ENCODE data around the gene SLC25A34. TPM values are rescaled to one million over a fixed set of nuclear protein-coding genes. Genes with fewer than 3 reads are reported as not detected.
A peak's percentile ranks its signal among the peaks of the same experiment; 100 is the strongest.

SLC25A34 gene
- total RNA-seq, 1 donor from 2014 or later, result 3.5 TPM

DNA sequence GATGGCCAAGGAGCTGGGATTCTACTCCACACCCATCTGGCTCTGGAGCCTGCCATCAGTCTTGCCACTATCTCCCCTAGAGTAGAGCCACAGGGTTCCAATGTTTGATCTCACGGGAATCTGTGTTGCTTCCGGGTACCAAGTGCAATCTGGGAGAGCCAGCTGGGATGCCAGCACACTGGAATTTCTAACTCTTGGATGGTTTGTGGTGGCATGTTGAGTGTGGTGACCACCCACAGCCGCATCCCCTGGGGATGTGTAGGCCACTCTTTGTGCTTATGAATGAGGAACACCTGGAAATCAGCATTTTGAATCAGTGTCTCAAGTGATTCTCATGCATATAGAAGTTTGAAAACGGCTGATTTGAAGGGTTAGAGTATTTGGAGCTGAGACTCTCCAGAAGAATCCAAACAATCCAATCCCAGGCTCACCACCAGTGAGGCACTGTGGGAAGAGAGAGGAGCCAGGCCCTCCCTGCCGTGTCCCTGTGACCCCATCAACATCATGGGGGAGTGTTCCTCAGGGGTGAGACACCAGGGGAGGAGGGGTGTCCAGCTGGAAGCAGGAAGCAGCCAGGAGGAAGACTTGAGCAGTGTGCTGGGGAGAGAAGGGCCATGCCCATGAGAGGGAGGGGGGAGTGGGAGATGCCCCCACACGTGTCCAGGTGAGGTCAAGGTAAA, 35.9 kb downstream of the SLC25A34 start:
- no peaks in the 10 kb centered on the region for H3K9me3 ChIP-seq
- DNase-seq (no peak), ATAC-seq (no peak)
- intact Hi-C loops (cut with DNase I), result no loop called here
- no peak overlapping the region for H3K27ac ChIP-seq
- peaks cover 54% of the 10 kb centered on the region for H3K36me3 ChIP-seq
- H3K4me3 ChIP-seq, result no peak overlapping the region
- TF ChIP-seq, protein P1, sequence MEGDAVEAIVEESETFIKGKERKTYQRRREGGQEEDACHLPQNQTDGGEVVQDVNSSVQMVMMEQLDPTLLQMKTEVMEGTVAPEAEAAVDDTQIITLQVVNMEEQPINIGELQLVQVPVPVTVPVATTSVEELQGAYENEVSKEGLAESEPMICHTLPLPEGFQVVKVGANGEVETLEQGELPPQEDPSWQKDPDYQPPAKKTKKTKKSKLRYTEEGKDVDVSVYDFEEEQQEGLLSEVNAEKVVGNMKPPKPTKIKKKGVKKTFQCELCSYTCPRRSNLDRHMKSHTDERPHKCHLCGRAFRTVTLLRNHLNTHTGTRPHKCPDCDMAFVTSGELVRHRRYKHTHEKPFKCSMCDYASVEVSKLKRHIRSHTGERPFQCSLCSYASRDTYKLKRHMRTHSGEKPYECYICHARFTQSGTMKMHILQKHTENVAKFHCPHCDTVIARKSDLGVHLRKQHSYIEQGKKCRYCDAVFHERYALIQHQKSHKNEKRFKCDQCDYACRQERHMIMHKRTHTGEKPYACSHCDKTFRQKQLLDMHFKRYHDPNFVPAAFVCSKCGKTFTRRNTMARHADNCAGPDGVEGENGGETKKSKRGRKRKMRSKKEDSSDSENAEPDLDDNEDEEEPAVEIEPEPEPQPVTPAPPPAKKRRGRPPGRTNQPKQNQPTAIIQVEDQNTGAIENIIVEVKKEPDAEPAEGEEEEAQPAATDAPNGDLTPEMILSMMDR (IDR thresholded peaks at IDR 0.05), result no peak
- H3K4me1 ChIP-seq, result no peaks in the 10 kb centered on the region
- no peaks in the 10 kb centered on the region for H3K27me3 ChIP-seq (ENCODE audit: low read depth)

- TF ChIP-seq, protein P1 (IDR thresholded peaks at IDR 0.05), result no peak
- intact Hi-C loops (cut with DNase I), result no loop called here
- H3K36me3 ChIP-seq, result peaks cover 44% of the 10 kb centered on the region
Observed at GRCh38 chr1:15775706-15776105, 39.6 kb downstream of the SLC25A34 start.

DNA sequence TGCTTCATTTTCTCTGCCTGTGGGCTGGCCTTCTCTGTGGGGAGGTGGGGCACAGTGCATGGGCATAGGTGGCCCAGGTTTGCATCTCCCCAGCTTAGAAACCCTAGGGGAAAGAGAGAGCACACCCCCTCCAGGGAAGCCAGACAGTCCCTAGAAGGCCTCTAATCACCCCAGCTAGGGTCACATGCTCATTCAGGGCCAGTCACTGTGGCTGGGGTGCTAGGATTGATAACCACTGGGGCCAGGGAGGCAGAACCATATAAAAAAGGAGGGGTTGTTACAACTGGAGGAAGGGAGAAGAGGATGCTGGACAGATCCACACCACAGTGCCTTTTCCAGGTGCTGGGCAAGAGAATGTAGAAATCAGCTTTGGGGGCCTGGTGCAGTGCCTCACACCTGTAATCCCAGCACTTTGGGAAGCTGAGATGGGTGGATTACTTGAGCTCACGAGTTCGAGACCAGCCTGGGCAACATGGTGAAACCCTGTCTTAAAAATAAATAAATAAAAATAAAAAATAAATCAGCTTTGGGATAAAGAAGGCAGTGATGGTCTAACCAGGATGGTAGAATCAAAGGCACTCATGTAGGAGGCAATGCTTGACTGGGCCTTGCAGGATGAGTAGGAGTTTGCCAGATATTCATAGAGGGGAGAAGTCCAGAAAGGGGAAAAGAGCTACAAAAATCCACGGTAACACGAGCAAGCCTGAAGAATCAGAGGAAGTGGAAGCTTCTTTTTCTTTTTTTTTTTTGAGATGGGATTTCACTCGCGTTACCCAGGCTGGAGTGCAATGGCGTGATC, 42.0 kb downstream of the SLC25A34 start:
- intact Hi-C loops (cut with DNase I), result no loop called here
- Histone ChIP-seq H3K4me3 (no peak overlapping the region), H3K9me3 (no peaks in the 10 kb centered on the region), H3K27me3 (ENCODE audit: low read depth) (no peaks in the 10 kb centered on the region), H3K4me1 (no peaks in the 10 kb centered on the region), H3K27ac (no peak overlapping the region), H3K36me3 (peaks cover 32% of the 10 kb centered on the region)
- ATAC-seq (no peak), DNase-seq (no peak)
- TF ChIP-seq, protein P1 (IDR thresholded peaks at IDR 0.05), result no peak

More at GRCh38 chr1:15775706-15776105, 39.6 kb downstream of the SLC25A34 start:
- Histone ChIP-seq H3K27me3 (ENCODE audit: low read depth) (no peaks in the 10 kb centered on the region), H3K27ac (no peak overlapping the region), H3K4me1 (no peaks in the 10 kb centered on the region), H3K9me3 (no peaks in the 10 kb centered on the region), H3K4me3 (no peak overlapping the region)
- ATAC-seq, result no peak
- DNase-seq, result no peak

GRCh38 chr1:15785683-15786082, 49.6 kb downstream of the SLC25A34 start:
- Histone ChIP-seq H3K4me1 (peaks cover 10% of the 10 kb centered on the region), H3K27ac (no peak overlapping the region), H3K36me3 (peaks cover 6% of the 10 kb centered on the region), H3K27me3 (ENCODE audit: low read depth) (no peaks in the 10 kb centered on the region), H3K9me3 (no peaks in the 10 kb centered on the region), H3K4me3 (no peak overlapping the region)
- no peak for ATAC-seq
- TF ChIP-seq, protein P1 (IDR thresholded peaks at IDR 0.05), result no peak
- intact Hi-C loops (cut with DNase I), result no loop called here
- no peak for DNase-seq

GRCh38 chr1:15786581-15786980, 50.5 kb downstream of the SLC25A34 start:
- Histone ChIP-seq H3K27ac (no peak overlapping the region), H3K9me3 (no peaks in the 10 kb centered on the region), H3K4me1 (peaks cover 10% of the 10 kb centered on the region), H3K36me3 (peaks cover 6% of the 10 kb centered on the region), H3K27me3 (ENCODE audit: low read depth) (no peaks in the 10 kb centered on the region), H3K4me3 (no peak overlapping the region)
- TF ChIP-seq, protein P1 (IDR thresholded peaks at IDR 0.05), result no peak
- intact Hi-C loops (cut with DNase I), result no loop called here
- DNase-seq, result no peak
- ATAC-seq, result peak; percentile 20 to 31

Data from lower lobe of right lung (tissue), 2 donors.